Activated naive CD8-positive, alpha-beta T cell treated with anti-CD3 and anti-CD28 coated beads for 36 hours (primary cell): ENCODE measurements around the gene SLC4A2. TPM values are rescaled to one million over a fixed set of nuclear protein-coding genes. Genes with fewer than 3 reads are reported as not detected.

ENCODE experiments used
- DNase-seq: peaks from one replicate; pipeline ENCODE4 v3.0.0; 2021
- H3K27ac Mint-ChIP-seq: one replicate; pipeline ENCODE4 v1.8.0; 2022; ENCODE audit warnings: mild to moderate bottlenecking, moderate library complexity, mixed read lengths
- H3K27me3 Mint-ChIP-seq: one replicate; pipeline ENCODE4 v1.8.0; 2022; ENCODE audit warnings: mild to moderate bottlenecking, mixed read lengths
- H3K36me3 Mint-ChIP-seq: one replicate; pipeline ENCODE4 v1.8.0; 2021; ENCODE audit warnings: mild to moderate bottlenecking, mixed read lengths
- H3K4me1 Mint-ChIP-seq: one replicate; pipeline ENCODE4 v1.8.0; 2021; ENCODE audit warnings: mixed read lengths
- H3K4me3 Mint-ChIP-seq: one replicate; pipeline ENCODE4 v1.8.0; 2022; ENCODE audit warnings: mild to moderate bottlenecking, moderate library complexity, mixed read lengths
- H3K9me3 Mint-ChIP-seq: one replicate; pipeline ENCODE4 v1.8.0; 2022; ENCODE audit warnings: mixed read lengths
- total RNA-seq, 2 experiments: library from RNA; stranded (reverse); gene quantifications; one replicate each; pipeline ENCODE4 v1.2.3, GENCODE V29; 2021

The SLC4A2 gene
- total RNA-seq, 2 experiments from 2014 or later = 66.5 to 69.1 TPM

DNA sequence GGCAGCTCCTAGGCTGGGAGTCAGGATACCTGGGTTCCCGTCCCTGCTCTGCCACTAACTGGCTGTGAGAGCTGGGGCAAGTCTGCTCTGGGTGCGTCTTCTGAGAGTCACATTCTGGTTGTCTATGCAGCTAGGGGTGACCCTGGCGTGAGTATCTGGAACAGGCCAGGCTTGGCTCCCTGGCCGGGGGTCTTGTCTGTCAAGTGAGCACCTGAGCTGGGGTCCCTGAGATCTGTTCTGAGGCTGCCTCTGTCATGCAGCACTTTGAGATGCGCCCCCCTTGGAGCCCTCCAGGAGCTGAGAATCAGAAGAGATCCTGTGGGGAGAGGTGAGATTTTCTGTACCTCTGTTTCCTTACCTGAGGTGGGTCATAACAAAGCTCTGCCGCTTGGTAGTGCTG, 34.4 kb downstream of the SLC4A2 start:
- Mint-ChIP-seq H3K4me1 (peaks cover 5% of the 10 kb centered on the region), H3K36me3 (no peaks in the 10 kb centered on the region), H3K27me3 (peaks cover 7% of the 10 kb centered on the region), H3K4me3 (no peak overlapping the region), H3K9me3 (no peaks in the 10 kb centered on the region), H3K27ac (no peak overlapping the region)
- no peak for DNase-seq

DNA sequence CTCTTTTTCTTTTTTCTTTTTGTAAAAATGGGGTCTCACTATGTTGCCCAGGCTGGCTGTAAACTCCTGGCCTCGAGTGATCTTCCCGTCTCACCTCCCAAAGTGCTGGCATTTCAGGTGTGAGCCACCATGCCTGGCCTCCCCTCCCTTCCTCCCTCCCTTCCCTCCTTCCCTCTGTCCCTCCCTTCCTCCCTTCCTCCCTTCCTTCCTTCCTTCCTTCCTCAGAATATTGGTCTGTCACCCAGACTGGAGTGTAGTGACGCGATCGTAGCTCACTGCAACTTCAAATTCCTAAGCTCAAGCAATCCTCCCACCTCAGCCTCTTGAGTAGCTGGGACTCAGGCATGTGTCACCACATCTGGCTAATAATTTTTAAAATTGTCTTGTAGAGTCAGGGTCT, 35.3 kb downstream of the SLC4A2 start:
- Mint-ChIP-seq H3K4me3 (no peak overlapping the region), H3K4me1 (no peaks in the 10 kb centered on the region), H3K9me3 (no peaks in the 10 kb centered on the region), H3K27ac (no peak overlapping the region), H3K36me3 (no peaks in the 10 kb centered on the region), H3K27me3 (peaks cover 2% of the 10 kb centered on the region)
- no peak for DNase-seq

DNA sequence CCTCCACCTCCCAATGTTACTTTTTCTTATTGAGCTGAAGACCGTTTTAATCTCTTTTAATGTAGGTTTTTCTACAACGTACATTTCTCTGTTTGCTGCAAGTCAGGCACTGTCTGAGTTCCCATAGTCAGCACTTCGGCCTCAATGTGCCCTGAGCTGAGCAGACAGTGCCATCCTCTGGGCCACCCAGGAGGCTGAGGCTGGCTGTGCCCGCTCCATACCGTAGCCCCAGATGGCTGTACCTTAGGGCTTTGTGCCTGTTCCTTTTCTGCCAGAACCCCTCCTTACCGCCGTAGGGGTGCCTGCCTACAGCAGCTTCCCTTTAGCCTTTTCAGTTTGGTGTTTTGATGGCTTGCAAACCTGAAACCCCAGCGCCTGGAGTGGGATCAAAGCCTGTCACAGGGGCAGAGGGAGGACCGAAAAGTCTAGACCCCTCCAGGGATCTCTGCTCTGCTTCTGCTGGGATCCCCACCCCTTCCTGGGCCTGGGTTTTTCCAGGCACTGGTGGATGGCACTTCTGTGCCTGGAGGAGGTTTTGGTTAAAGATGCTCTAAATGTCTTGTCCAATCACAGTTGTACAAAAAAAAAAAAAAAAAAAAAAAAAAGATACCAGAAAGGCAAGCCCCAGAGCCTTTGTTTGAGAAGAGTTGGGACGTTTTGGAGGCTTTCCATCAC, 35.9 kb downstream of the SLC4A2 start:
- Mint-ChIP-seq H3K4me1 (no peaks in the 10 kb centered on the region), H3K4me3 (no peak overlapping the region), H3K36me3 (no peaks in the 10 kb centered on the region), H3K27me3 (no peaks in the 10 kb centered on the region), H3K27ac (no peak overlapping the region), H3K9me3 (no peaks in the 10 kb centered on the region)
- DNase-seq = no peak

DNA sequence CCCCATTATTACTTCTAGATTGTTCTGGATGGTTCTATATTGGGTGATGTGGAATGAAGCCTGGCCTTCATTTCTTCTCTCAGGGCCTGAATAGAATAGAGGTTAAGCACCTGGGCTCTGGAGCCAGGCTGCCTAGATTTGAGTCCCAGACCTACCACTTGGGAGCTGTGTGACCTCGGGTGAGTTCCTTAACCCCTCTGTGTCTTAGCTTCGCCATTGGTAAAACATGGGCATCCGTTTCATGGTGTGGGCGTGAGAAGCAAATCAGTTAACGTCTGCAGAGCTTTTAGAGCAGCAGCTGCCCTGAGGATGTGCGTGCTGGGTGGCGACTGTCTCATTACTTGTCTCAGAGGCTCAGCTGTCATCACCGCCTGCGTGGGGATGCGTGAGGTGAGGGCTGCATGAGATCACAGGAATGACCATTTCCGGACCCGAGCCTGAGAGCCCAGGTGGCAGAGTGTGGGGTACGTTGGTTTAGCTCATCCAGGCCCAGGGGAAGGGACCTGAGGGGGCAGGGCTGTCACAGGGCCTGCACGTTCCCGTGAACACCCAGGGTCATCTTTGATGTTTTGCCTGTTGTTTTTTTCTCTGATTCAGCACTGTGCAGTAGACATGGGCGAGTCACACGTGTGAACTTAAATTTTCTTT, 36.6 kb downstream of the SLC4A2 start:
- Mint-ChIP-seq H3K27me3 (no peaks in the 10 kb centered on the region), H3K36me3 (no peaks in the 10 kb centered on the region), H3K4me3 (no peak overlapping the region), H3K4me1 (no peaks in the 10 kb centered on the region), H3K27ac (no peak overlapping the region), H3K9me3 (no peaks in the 10 kb centered on the region)
- no peak for DNase-seq

DNA sequence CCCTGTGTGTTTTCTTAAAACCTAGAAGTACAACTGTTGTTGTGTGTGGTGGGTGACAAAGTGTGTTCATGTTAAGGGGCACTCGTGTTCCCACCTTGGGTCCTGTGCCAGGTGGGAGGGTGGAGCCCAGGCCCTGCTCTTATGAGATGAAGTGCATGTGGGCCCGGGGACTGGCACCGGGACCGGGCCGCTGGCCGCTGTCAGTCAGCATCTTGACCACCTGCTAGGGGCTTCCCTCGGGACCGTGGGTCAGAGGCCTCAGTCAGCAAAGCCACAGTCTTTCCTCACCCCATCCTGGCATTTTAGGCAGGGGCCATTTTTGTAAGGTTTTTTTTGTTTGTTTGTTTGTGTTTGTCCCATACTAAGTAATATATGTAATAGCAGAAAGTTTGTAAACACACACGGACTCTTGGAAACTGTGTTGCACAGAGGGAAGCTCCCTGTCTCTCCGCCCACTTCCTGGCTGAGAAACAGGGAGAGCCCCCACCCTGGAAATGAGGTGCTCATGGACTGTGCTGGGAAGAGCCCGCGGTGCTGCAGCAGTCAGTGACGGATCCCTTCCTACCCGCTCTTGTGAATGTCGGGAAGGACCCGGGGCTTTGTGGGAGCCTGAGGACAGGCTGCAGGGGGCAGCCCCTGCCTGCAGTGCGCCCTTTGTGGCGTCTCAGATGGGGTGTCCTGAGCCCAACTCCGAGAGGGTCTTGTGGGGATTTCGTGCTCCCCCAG, 40.3 kb downstream of the SLC4A2 start:
- no peaks in the 10 kb centered on the region for H3K36me3 Mint-ChIP-seq
- no peak overlapping the region for H3K4me3 Mint-ChIP-seq
- no peak for DNase-seq
- no peaks in the 10 kb centered on the region for H3K9me3 Mint-ChIP-seq
- H3K27ac Mint-ChIP-seq = no peak overlapping the region
- H3K27me3 Mint-ChIP-seq = no peaks in the 10 kb centered on the region
- no peaks in the 10 kb centered on the region for H3K4me1 Mint-ChIP-seq

DNA sequence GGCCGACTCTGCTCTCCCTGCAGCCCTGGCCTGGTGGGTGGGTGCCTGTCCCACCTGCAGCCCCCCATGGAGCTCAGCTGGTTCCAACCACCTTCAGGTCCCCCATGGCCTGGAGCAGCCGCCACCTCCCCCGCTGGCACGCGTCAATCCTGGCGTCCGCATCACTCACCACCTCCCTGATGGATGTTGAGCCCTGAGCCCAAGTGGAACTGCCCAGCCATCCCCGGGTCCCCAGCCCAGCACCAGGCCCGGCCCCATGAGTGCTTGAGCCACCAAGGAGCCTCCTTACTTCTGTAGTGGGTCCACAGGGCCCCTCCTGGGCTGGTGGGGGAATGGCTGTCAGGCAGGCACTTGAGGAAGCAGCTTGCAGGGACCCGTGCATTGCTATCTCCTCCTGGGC, 41.5 kb downstream of the SLC4A2 start:
- no peak for DNase-seq
- Mint-ChIP-seq H3K27me3 (no peaks in the 10 kb centered on the region), H3K4me3 (no peak overlapping the region), H3K9me3 (no peaks in the 10 kb centered on the region), H3K36me3 (no peaks in the 10 kb centered on the region), H3K4me1 (no peaks in the 10 kb centered on the region), H3K27ac (no peak overlapping the region)

DNA sequence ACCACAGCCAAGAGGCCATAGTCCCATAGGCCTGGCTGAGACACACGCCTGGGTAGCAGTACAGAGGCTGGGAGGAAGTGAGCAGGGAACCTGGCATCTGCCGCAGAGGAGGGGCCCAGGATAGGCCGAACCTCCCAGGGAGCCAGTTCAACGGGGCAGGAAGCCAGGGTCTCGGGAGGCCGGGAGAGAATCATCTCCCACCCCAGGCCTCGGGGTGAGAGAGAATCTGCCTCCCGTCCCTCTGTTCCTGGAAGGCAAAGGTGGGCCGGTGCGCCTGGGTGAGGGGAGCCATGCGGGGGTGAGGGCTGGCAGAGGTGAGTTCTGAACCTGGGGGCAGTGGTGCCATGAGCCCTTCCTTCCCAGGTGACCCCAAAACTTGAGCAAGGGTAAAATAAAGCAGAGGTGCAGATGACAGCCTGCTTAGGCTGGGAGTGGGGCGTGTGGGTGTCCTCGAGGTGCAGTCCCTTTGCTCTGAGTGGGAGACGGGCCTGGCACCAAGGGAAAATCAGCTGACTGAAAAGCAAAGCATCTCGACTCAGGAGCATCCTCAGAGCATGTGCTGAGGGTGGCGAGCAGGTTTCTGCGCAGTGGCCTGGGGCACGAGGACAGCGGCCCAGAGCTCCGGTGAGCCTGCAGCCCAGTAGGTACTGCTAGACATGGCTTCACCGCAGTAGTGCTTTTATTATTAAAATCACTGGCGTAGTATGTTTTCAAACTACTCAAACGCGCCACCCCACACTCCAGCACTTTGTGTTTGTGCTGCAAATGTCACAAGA, 42.4 kb downstream of the SLC4A2 start:
- Mint-ChIP-seq H3K36me3 (no peaks in the 10 kb centered on the region), H3K27ac (no peak overlapping the region), H3K9me3 (no peaks in the 10 kb centered on the region), H3K4me3 (no peak overlapping the region), H3K27me3 (no peaks in the 10 kb centered on the region), H3K4me1 (no peaks in the 10 kb centered on the region)
- no peak for DNase-seq

DNA sequence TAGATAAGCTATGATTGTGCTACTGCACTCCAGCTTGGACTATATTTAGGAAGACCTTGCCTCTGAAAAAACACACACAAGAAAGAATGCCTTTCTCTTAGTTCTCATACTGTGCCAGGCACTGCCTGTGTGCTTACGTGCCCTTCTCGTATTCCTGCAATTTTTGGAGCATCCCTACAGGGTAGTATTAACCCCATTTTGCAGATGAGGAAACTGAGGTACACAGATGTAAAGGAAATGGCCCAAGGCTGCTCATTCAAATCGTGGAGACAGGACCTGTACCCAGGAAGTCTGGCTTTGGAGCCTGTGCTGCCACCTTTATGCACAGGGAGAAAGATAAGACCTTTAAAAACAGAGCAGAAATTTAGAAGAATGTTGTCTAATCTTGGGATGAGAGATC, 43.6 kb downstream of the SLC4A2 start:
- no peak for DNase-seq
- no peak overlapping the region for H3K4me3 Mint-ChIP-seq
- H3K9me3 Mint-ChIP-seq = no peaks in the 10 kb centered on the region
- no peaks in the 10 kb centered on the region for H3K36me3 Mint-ChIP-seq
- H3K27ac Mint-ChIP-seq = no peak overlapping the region
- H3K4me1 Mint-ChIP-seq = no peaks in the 10 kb centered on the region
- no peaks in the 10 kb centered on the region for H3K27me3 Mint-ChIP-seq

DNA sequence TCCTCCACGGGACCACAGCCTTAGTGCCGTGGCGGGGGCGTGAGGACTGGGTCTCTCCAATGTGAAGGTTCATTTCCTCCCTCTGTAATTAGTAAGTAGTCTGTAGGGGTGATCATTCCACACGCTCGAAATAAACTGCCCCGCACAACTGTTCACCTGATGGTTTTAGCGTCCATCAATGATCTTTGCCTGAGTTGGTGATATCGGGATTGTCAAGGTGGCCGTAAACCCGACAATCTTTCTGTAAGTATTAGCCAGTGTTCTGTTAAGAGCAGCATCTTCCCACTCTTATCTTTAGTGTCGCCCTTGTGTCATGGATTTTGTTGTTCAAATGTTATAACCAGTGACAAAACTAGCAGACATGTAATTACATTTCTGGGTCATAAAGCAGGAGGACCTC, 44.6 kb downstream of the SLC4A2 start:
- no peaks in the 10 kb centered on the region for H3K27me3 Mint-ChIP-seq
- H3K36me3 Mint-ChIP-seq = no peaks in the 10 kb centered on the region
- no peak overlapping the region for H3K27ac Mint-ChIP-seq
- no peaks in the 10 kb centered on the region for H3K9me3 Mint-ChIP-seq
- no peak for DNase-seq
- no peaks in the 10 kb centered on the region for H3K4me1 Mint-ChIP-seq
- H3K4me3 Mint-ChIP-seq = no peak overlapping the region

DNA sequence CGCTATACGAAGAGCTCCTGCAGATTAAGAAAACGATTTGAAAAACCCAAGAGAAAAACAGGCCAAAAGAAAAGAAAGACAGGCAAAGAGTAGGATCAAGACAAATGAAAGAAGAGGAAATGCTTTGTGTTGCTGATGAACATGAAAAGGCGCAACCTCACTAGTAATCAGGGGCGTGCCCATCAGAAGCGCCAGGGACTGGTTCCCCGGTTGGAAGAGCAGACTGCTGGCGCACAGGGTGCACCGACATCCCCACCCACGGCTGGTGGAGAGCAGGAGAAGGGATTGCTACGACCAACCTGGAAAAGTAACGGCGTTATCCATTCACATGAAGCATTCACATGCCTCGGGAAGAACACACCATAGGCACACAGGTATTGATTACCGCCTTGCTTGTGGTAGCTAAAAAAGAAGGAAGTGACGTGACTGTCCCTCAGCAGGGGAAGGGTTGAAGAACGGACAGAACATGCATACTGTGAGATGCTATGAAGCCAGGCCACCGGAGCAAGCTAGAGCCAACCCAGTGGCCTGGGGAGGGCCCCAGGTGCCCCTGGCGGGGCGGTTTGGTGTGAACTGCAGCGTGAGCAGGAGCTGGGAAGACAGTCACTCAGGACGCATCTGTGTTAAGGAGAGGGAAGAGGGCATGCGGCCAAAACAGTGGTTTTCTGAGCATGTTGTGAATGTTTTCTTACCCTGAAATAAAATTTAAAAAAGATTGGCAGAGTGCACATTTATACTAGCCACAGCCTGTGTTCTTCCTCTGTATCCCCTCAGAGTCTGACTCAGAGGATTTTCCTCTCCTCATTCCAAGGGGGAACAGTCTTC, 45.2 kb downstream of the SLC4A2 start:
- no peaks in the 10 kb centered on the region for H3K27me3 Mint-ChIP-seq
- H3K9me3 Mint-ChIP-seq = no peaks in the 10 kb centered on the region
- H3K4me1 Mint-ChIP-seq = no peaks in the 10 kb centered on the region
- no peaks in the 10 kb centered on the region for H3K36me3 Mint-ChIP-seq
- H3K4me3 Mint-ChIP-seq = no peak overlapping the region
- H3K27ac Mint-ChIP-seq = no peak overlapping the region
- DNase-seq = no peak

DNA sequence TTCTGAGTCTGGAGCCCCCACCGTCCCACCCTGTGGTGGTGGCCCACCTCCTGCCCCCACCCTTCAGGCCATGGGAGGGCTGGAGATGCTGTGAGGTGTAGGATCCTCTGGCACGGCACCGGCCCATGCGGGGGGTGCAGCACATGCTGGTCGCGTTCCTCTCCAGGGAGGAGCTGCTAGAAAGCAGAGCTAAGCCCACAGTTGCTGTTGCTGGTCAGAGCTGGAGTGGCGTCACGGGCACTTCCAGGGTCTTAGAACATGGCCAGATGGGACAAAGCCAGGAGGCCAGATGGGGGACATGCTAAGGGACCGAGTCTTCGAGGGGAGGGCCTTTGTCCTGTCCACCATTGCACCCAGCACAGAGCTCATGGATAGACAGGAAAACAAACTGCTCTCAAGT, 48.5 kb downstream of the SLC4A2 start:
- Mint-ChIP-seq H3K4me3 (no peak overlapping the region), H3K9me3 (no peaks in the 10 kb centered on the region), H3K27me3 (peaks cover 8% of the 10 kb centered on the region), H3K27ac (no peak overlapping the region), H3K36me3 (no peaks in the 10 kb centered on the region), H3K4me1 (peaks cover 3% of the 10 kb centered on the region)
- no peak for DNase-seq

DNA sequence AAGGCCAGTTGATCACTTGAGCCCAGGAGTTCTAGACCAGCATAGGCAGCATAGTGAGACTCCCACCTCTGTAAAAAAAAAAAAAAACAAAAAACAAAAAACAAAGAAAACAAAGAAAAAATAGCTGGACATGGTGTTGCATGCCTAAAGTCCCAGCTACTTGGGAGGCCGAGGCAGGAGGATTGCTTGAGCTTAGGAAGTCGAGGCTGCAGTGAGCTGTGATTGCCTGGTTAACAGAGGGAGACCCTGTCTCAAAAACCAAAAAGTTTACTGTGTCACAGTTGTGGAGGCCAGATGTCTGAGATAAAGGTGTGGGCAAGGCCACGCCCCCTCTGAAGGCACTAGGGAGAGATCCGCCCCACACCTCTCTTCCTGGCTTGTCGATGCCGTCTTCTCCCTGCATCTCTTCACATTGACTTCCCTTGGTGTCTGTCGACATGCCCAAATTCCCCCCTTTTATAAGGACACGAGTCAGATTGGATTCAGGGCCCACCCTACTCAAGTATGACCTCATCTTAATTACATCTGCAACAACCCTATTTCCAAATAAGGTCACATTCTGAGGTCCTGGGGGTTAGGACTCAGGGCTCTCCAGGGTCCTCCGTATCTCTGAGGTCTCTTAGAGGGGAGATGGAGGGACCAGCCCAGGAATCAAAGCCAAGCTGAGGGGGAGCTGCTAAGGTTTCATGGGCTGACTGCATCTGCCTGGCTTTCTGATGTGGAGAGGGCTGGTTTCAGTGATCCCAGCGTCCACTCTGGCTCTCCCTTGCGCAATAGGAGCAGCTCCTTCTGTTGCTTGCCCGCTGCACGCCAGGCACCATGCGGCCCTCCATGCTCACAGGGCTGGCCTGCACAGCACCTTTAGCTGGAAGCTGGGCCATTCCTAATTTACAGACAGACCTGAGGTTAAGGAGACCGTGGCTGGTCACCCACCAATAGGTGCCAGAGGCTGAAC, 50.0 kb downstream of the SLC4A2 start:
- H3K27ac Mint-ChIP-seq = no peak overlapping the region
- H3K9me3 Mint-ChIP-seq = no peaks in the 10 kb centered on the region
- H3K4me3 Mint-ChIP-seq = no peak overlapping the region
- peaks cover 3% of the 10 kb centered on the region for H3K4me1 Mint-ChIP-seq
- peaks cover 20% of the 10 kb centered on the region for H3K27me3 Mint-ChIP-seq
- H3K36me3 Mint-ChIP-seq = no peaks in the 10 kb centered on the region
- DNase-seq = no peak

DNA sequence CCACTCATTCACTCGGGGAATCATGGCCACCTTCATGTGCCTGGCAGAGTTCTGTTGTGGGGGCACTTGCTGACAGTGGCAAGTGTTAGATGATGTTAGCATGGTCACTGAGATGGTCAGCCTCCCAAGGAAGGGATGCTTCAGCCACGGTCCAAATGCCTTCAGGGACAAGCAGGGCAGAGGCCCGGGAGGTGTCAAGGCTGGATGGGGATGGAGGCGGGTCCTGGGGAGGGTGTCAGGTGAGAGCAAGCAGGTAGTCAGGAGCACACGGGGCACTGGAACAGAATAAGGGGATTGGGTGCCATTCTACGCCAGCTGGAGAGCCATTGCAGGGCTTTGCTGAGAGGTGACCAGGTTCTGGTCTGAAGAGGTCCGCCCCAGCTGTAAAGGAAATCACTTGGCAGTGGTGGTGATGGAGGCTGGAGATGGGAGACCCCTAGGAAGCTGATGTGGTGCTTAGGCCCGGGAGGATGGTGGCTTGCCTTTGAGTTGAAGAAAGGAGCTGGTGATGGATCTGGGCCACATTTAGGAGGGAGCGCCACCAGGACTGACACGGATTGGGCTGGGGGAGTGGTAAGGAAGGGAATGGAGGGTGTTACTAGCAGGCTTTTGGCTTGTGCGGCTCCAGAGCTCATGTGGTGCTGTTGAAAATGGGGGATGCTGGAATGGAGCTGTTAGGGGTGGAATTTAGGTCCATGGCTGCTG, 51.0 kb downstream of the SLC4A2 start:
- peaks cover 20% of the 10 kb centered on the region for H3K27me3 Mint-ChIP-seq
- no peak overlapping the region for H3K4me3 Mint-ChIP-seq
- no peak for DNase-seq
- no peak overlapping the region for H3K27ac Mint-ChIP-seq
- H3K36me3 Mint-ChIP-seq = no peaks in the 10 kb centered on the region
- no peaks in the 10 kb centered on the region for H3K9me3 Mint-ChIP-seq
- H3K4me1 Mint-ChIP-seq = peaks cover 3% of the 10 kb centered on the region
